T-helper 17 cell (primary cell): ENCODE data around the gene NVL. TPM values are rescaled to one million over a fixed set of nuclear protein-coding genes. Genes with fewer than 3 reads are reported as not detected.
"Not testable (repeated sequence)": the region's sequence is repeated elsewhere in the genome, so short reads cannot be mapped to it uniquely, and the experiment has no call there.

Source experiments
- ATAC-seq: fragments of 150-1000 bp; cut with Tn5 transposase; 2 replicates; pipeline ENCODE4 v1.10.0; 2021; ENCODE audit warnings: mild to moderate bottlenecking, moderate library complexity
- DNase-seq, 3 donors: peaks; one replicate each; pipeline versions ENCODE4 v3.0.0 to v3.0.0-alpha.2; 2020 to 2021
- H3K9me3 ChIP-seq: one replicate; pipeline ENCODE4 v1.7.0; 2013; ENCODE audit warnings: low read length, mild to moderate bottlenecking; ENCODE audit not compliant: control insufficient read depth, poor library complexity, severe bottlenecking
- H3K27ac Mint-ChIP-seq: one replicate; pipeline ENCODE4 v1.8.0; 2022; ENCODE audit warnings: mild to moderate bottlenecking, moderate library complexity, mixed read lengths
- H3K27me3 Mint-ChIP-seq: one replicate; pipeline ENCODE4 v1.8.0; 2022; ENCODE audit warnings: mixed read lengths
- H3K36me3 Mint-ChIP-seq: one replicate; pipeline ENCODE4 v1.8.0; 2022; ENCODE audit warnings: low read depth, mixed read lengths
- H3K4me1 Mint-ChIP-seq: one replicate; pipeline ENCODE4 v1.8.0; 2022; ENCODE audit warnings: mild to moderate bottlenecking, mixed read lengths
- H3K4me3 Mint-ChIP-seq: one replicate; pipeline ENCODE4 v1.8.0; 2022; ENCODE audit warnings: mild to moderate bottlenecking, moderate library complexity, mixed read lengths
- total RNA-seq, 4 donors: library from RNA in 2 of 4; stranded (reverse) in 2 of 4; gene quantifications; one replicate each; pipeline ENCODE4 v1.2.3 and lab custom pipeline; 2022 to 2026

NVL gene
- total RNA-seq, 2 donors from 2014 or later = 24.8 to 28.3 TPM

DNA sequence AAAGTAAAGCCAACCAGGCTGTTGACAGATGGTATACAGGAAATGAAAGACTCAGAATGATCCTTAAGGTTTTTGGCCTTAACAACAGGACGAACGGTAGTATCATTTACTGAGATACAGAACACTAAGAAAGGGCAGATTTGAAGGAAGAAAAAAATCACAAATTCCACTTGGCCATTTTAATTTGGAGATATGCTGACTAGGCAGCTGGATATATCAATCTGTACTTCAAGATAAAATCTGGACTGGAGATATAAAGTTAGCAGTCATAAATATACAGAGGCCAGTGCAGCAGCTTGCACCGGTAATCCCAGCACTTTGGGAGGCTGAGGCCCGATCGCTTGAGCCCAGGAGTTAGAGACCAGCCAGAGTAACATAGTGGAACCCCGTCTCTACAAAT, 1.3 kb downstream of the NVL start:
- peak overlapping the region; percentile 99 for H3K27ac Mint-ChIP-seq
- no peak for ATAC-seq
- H3K4me1 Mint-ChIP-seq = peaks cover 30% of the 10 kb centered on the region
- no peaks in the 10 kb centered on the region for H3K27me3 Mint-ChIP-seq
- DNase-seq = no peak
- peak overlapping the region; percentile 96 for H3K4me3 Mint-ChIP-seq
- H3K36me3 Mint-ChIP-seq = no peaks in the 10 kb centered on the region
- no peaks in the 10 kb centered on the region for H3K9me3 ChIP-seq

DNA sequence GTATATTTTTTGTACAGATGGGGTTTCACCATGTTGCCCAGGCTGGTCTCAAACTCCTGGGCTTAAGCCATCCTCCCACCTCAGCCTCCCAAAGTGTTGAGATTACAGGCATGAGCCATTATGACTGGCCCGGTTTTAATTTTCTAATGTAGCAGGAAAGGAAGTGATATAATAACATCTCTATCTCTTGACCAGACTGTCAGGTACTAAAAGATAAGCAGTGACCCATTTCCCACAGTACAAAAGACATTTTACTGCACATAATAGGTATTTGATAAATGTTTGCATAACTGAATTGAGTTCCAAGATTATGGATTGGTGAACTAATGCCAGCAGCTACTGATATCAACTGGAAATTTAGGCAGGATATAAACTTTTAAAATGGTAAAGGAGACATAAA, 4.0 kb downstream of the NVL start:
- no peaks in the 10 kb centered on the region for H3K36me3 Mint-ChIP-seq
- no peak overlapping the region for H3K27ac Mint-ChIP-seq
- H3K4me3 Mint-ChIP-seq = no peak overlapping the region
- DNase-seq (no peak), ATAC-seq (no peak)
- H3K4me1 Mint-ChIP-seq = peaks cover 42% of the 10 kb centered on the region
- H3K9me3 ChIP-seq = no peaks in the 10 kb centered on the region
- H3K27me3 Mint-ChIP-seq = no peaks in the 10 kb centered on the region

DNA sequence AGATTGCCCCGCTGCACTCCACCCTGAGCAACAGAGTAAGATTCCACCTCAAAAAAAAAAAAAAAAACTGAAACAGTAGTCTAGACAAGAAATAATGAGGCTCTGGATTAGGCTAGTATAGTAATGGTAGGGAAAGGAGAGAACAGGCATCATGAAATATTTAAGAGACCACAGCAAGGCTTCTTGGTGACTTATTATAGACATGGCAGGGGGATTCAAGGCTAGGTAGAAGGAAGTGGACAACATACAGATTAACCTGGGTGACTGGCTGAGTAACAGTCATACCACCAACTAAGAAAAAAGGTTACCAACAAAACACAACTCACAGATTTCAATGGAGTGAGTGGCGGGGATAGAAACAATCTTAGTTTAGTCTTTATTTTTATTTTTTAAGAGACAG, 8.3 kb downstream of the NVL start:
- H3K27ac Mint-ChIP-seq = no peak overlapping the region
- no peak overlapping the region for H3K4me3 Mint-ChIP-seq
- DNase-seq = no peak

DNA sequence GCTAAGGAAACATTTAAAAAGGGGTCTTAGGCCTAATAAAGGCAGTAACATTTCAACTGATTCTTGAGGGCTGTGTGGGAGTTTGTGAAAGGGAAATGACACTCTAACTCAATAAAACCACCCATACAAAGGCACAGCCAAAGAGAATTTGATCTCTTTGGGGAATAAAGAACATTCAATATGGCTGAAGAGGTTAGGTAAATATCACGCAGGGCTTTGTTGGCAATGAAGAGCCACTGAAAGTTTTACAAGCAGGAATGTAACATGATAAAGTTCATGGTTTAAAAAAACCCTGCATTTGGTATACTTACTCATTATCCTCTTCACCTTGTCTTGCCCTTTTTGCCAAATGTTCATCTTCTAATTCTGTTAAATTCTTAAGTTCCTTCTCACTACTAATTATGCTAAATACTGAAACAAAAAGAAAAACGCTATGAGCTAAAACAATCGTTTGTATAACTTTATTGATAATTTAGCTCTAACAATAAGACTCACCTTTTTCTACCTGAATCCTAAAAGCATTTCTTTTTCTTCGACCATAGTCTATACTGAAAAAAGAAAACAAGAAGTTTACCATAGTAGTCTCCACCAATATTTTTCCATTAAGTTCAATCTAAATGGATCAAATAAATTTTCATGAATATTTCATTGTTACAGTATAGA, 12.5 kb downstream of the NVL start:
- Mint-ChIP-seq H3K27ac (no peak overlapping the region), H3K27me3 (no peaks in the 10 kb centered on the region), H3K4me3 (no peak overlapping the region), H3K36me3 (no peaks in the 10 kb centered on the region), H3K4me1 (peaks cover 13% of the 10 kb centered on the region)
- DNase-seq = no peak
- no peak for ATAC-seq
- H3K9me3 ChIP-seq = no peaks in the 10 kb centered on the region

More for the DNA sequence above, 8.3 kb downstream of the NVL start:
- Mint-ChIP-seq H3K27me3 (no peaks in the 10 kb centered on the region), H3K36me3 (no peaks in the 10 kb centered on the region), H3K4me1 (peaks cover 22% of the 10 kb centered on the region)
- no peaks in the 10 kb centered on the region for H3K9me3 ChIP-seq
- ATAC-seq = no peak

DNA sequence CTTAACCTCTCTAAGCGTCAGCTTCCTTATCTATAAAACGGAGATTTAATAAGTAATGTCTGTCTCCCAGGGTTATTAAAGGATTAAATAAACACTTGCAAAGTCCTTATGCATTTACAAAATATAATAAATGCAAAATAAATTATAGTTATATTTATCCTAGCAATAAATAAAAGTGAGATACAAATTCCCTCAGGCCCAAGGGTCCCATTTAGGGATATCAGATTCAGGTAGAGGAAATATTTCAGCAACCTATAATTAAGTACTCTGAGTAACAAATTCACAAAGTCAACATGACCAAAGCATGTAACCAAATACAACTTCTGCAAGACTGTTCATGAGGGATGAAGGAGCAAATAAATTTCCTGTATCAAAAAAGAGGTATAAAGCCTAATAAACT, 17.9 kb downstream of the NVL start:
- H3K4me1 Mint-ChIP-seq = peaks cover 4% of the 10 kb centered on the region

DNA sequence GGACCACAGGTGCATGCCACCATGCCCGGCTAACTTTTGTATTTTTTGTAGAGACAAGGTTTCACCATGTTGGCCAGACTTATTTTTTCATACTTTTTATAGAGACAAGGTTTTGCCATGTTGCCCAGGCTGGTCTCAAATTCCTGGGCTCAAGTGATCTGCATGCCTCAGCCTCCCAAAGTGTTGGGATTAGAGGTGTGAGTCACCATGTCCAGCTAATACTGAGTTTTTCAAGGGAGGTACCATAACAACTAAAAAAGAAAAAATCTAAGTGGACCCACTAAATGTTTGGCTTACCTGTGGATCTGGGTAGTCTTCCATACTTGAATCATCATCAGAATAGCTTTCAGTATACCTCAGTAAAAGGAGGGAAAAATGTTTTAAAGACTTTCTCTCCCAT, 18.5 kb downstream of the NVL start:
- not testable (repeated sequence) for DNase-seq, H3K9me3 ChIP-seq, ATAC-seq, H3K27ac Mint-ChIP-seq, H3K36me3 Mint-ChIP-seq, H3K4me3 Mint-ChIP-seq, H3K27me3 Mint-ChIP-seq, H3K4me1 Mint-ChIP-seq

More for the DNA sequence above, 17.9 kb downstream of the NVL start:
- ATAC-seq (no peak), DNase-seq (no peak)
- Mint-ChIP-seq H3K27me3 (no peaks in the 10 kb centered on the region), H3K27ac (no peak overlapping the region), H3K36me3 (no peaks in the 10 kb centered on the region), H3K4me3 (no peak overlapping the region)
- H3K9me3 ChIP-seq = no peaks in the 10 kb centered on the region

DNA sequence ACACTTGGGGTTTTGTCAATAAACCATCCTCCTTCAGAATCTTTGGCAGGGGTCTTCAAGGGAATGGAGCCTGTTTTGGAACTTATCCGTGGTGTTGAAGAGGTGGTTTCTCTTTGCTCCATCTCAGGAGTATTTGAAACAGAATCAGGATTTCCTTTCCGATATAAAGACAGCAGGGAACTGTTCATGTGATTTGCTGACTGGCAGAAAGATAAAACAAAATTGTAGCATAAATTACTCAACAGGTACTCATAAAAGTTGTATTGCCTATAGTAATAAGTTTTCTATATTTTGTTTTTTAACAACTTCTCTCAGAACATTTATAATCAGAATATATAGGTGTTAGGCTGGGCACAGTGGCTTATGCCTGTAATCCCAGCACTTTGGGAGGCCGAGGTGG, 21.9 kb downstream of the NVL start:
- no peak for DNase-seq
- Mint-ChIP-seq H3K4me3 (no peak overlapping the region), H3K27me3 (no peaks in the 10 kb centered on the region)

DNA sequence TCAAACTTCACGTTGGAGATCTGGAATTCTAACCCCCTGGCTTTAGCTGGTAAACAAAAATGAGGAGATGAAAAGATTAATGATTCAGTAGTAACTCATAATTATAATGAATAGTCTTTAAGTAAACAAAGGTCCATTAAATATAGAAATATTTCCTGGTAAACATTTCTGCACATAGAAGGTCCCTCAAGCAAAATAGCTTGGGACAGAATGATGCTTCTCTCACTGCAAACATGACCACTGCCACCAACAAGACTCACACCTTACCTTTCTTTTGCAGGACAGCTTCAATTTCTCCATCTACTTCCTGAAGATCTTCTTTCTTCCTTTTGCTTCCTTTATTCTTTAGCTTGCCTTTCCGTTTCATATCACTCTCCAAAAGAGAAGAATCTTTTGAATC, 25.2 kb downstream of the NVL start:
- no peaks in the 10 kb centered on the region for H3K27me3 Mint-ChIP-seq

More for the DNA sequence above, 21.9 kb downstream of the NVL start:
- H3K4me1 Mint-ChIP-seq = peaks cover 4% of the 10 kb centered on the region
- ATAC-seq = no peak
- no peaks in the 10 kb centered on the region for H3K9me3 ChIP-seq
- peaks cover 4% of the 10 kb centered on the region for H3K36me3 Mint-ChIP-seq
- H3K27ac Mint-ChIP-seq = no peak overlapping the region

DNA sequence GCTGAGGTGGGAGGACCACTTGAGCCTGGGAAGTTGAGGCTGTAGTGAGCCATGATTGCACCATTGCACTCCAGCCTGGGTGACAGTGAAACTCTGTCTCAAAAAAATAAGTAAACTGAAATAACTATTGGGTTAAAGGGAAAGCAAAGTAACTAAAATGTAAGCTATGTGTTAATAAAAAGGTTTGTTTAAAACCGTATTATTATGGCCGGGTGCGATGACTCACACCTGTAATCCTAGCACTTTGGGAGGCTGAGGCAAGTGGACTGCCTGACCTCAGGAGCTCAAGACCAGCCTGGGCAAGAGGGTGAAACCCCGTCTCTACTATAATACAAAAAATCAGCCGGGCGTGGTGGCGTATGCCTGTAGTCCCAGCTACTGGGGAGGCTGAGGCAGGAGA, 27.0 kb downstream of the NVL start:
- DNase-seq (no peak), ATAC-seq (no peak)
- H3K36me3 Mint-ChIP-seq = peaks cover 7% of the 10 kb centered on the region
- peaks cover 2% of the 10 kb centered on the region for H3K4me1 Mint-ChIP-seq
- H3K4me3 Mint-ChIP-seq = no peak overlapping the region
- H3K27ac Mint-ChIP-seq = peak overlapping the region; percentile 49
- H3K9me3 ChIP-seq = no peaks in the 10 kb centered on the region
- H3K27me3 Mint-ChIP-seq = no peaks in the 10 kb centered on the region

More for the DNA sequence above, 25.2 kb downstream of the NVL start:
- H3K9me3 ChIP-seq = no peaks in the 10 kb centered on the region
- DNase-seq (no peak), ATAC-seq (no peak)
- H3K27ac Mint-ChIP-seq = no peak overlapping the region
- H3K4me1 Mint-ChIP-seq = no peaks in the 10 kb centered on the region
- H3K4me3 Mint-ChIP-seq = no peak overlapping the region
- peaks cover 7% of the 10 kb centered on the region for H3K36me3 Mint-ChIP-seq

DNA sequence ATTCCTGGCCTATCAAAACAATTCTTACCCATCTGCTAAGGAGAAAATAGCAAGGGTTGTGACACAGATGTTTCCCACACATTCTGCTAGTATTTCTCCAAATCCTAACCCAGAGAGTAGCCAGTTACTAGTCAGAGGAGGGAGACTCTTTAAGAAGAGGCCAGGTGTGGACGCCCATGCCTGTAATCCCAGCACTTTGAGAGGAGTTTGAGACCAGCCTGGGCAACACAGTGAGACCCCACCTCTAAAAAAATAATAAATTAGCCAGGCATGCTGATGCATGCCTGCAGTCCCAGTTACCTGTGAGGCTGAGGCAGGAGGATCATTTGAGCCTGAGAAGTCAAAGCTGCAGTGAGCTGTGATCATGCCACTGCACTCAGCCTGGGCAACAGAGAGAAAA, 28.6 kb downstream of the NVL start:
- no peaks in the 10 kb centered on the region for H3K9me3 ChIP-seq
- Mint-ChIP-seq H3K4me1 (peaks cover 2% of the 10 kb centered on the region), H3K4me3 (no peak overlapping the region), H3K27me3 (no peaks in the 10 kb centered on the region), H3K27ac (no peak overlapping the region), H3K36me3 (peaks cover 7% of the 10 kb centered on the region)
- DNase-seq (no peak), ATAC-seq (no peak)

DNA sequence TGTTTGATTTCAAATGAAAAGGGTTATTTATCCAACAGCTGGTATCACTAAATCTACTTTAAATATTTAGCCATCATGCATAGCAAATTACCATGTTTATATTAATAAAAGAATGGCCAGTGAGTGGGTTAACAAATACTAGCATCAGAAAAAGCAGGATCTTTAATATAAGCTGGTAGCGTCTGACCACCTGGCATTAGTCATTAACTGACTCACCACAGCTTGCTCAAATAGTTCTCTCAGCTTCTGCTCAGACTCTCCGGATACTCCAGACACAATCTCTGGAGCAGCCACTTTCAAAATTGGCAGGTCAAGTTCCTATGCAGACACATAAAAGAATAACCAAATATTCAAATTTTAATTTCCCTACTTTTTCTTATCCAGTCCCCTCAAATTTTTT, 29.6 kb downstream of the NVL start:
- Mint-ChIP-seq H3K4me3 (no peak overlapping the region), H3K27ac (no peak overlapping the region), H3K4me1 (peaks cover 2% of the 10 kb centered on the region), H3K27me3 (no peaks in the 10 kb centered on the region), H3K36me3 (peaks cover 7% of the 10 kb centered on the region)
- DNase-seq (no peak), ATAC-seq (no peak)
- H3K9me3 ChIP-seq = no peaks in the 10 kb centered on the region

DNA sequence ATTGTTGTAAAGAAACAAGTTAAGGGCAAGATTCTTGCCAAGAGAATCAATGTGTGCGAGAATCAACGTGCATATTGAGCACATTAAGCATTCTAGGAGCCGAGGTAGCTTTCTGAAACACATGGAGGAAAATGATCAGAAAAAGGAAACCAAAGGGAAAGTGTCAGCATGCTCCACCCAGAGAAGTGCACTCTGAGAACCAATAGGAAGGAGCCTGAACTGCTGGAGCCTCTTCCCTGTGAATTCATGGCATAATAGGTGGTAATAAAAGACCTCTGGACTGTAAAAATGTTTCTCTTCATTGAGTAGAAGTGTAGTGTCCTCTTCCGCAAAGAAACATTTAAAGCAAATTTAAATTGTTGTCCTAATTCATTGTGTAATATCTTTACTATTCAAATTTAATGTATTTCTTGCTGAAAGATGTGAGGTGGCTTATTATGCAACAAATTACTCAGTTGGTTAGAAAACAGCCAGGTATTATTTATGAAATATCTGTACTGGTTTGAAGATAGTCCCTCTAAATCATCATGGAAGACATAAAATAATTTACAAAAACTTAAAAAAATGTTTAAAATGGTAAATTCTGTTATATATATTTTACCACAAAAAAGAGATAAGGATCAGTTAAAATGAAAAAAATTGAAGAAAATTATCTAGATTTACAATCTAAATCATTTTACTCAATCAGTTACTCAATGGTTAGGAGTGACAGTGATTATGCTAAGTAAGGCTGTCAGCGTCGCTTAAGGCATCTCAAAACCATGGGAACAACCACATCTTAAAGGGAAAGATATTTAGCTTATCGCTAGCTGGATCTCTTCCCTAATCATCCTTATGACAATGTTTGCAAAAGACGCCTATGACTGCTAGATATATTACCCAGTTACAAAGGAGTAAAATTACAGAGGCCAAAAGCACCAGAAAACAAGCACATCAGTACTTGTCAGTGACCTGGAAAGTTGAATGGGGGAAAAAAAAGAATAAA, 31.3 kb downstream of the NVL start:
- H3K4me1 Mint-ChIP-seq = peaks cover 5% of the 10 kb centered on the region
- H3K36me3 Mint-ChIP-seq = peaks cover 10% of the 10 kb centered on the region
- DNase-seq = no peak
- H3K9me3 ChIP-seq = no peaks in the 10 kb centered on the region
- H3K27ac Mint-ChIP-seq = no peak overlapping the region
- H3K4me3 Mint-ChIP-seq = no peak overlapping the region
- H3K27me3 Mint-ChIP-seq = no peaks in the 10 kb centered on the region
- no peak for ATAC-seq

DNA sequence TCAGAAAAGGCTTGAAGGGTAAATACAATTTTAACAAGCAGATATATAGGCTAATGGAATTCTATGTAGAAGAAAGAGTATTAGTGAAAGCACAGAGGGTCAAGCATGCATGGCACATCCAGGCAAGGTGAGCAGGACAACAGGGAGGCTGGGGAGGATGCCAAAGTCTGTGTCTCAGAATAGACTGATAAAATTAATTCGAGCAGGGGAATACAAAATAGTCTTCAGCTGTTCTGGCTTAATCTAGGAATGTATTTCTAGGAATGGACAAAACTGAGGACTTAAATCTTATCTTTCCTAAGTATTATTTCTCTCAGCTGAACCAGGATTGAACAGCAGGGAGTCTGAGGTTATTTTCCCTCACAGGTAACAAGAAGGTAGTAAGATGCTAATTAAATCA, 35.2 kb downstream of the NVL start:
- H3K4me1 Mint-ChIP-seq = peaks cover 5% of the 10 kb centered on the region
- H3K27ac Mint-ChIP-seq = no peak overlapping the region
- DNase-seq (no peak), ATAC-seq (no peak)
- H3K9me3 ChIP-seq = no peaks in the 10 kb centered on the region
- no peaks in the 10 kb centered on the region for H3K27me3 Mint-ChIP-seq
- no peak overlapping the region for H3K4me3 Mint-ChIP-seq
- H3K36me3 Mint-ChIP-seq = peaks cover 4% of the 10 kb centered on the region
